GM12801 (cell line): ENCODE measurements around the gene WDR20.

Experiments
- CTCF ChIP-seq: IDR thresholded peaks from one replicate; pipeline ENCODE4 v1.5.1; 2011; ENCODE audit warnings: control low read depth; ENCODE audit not compliant: insufficient read length; ENCODE audit errors: extremely low read depth

Gene WDR20

GRCh38 chr14:102164965-102165364, 25.3 kb downstream of the WDR20 start:
- TF ChIP-seq CTCF: no peak

GRCh38 chr14:102170061-102170460, 30.4 kb downstream of the WDR20 start:
- TF ChIP-seq CTCF: no peak

GRCh38 chr14:102171173-102172020, 31.7 kb downstream of the WDR20 start:
- no peak for TF ChIP-seq CTCF

GRCh38 chr14:102177161-102177560, 37.5 kb downstream of the WDR20 start:
- TF ChIP-seq CTCF: no peak

GRCh38 chr14:102178806-102179205, 39.1 kb downstream of the WDR20 start:
- TF ChIP-seq CTCF: no peak

- no peak for TF ChIP-seq CTCF
These were observed 40.7 kb downstream of the WDR20 start for GRCh38 chr14:102180248-102180998.

- no peak for TF ChIP-seq CTCF
These were observed 41.5 kb downstream of the WDR20 start for GRCh38 chr14:102181187-102181586.
